Osteoblast (primary cell): ENCODE results near the gene LRP1B. TPM values are rescaled to one million over a fixed set of nuclear protein-coding genes. Genes with fewer than 3 reads are reported as not detected.

Experiments
- DNase-seq: peaks from one replicate; pipeline ENCODE4 v3.0.0; 2011; ENCODE audit warnings: low spot score, mixed read lengths; ENCODE audit not compliant: insufficient read length; ENCODE audit errors: missing footprints
- H2AFZ ChIP-seq: 2 replicates; pipeline ENCODE4 v1.6.0; 2011; ENCODE audit warnings: mild to moderate bottlenecking, low read length
- H3K27ac ChIP-seq: 2 replicates; pipeline ENCODE4 v1.5.1; 2011; ENCODE audit warnings: mild to moderate bottlenecking, low read depth, low read length, moderate library complexity
- H3K27me3 ChIP-seq: 2 replicates; pipeline ENCODE4 v1.6.0; 2012; ENCODE audit warnings: mild to moderate bottlenecking, control low read depth, inconsistent platforms, low read length, moderate library complexity; ENCODE audit not compliant: insufficient read depth
- H3K36me3 ChIP-seq: 2 replicates; pipeline ENCODE4 v1.5.1; 2011; ENCODE audit warnings: mild to moderate bottlenecking, low read length, control low read depth, moderate library complexity; ENCODE audit not compliant: insufficient read depth
- H3K4me1 ChIP-seq: 2 replicates; pipeline ENCODE4 v1.5.1; 2011; ENCODE audit warnings: mild to moderate bottlenecking, low read length, control low read depth, moderate library complexity; ENCODE audit not compliant: insufficient read depth
- H3K4me2 ChIP-seq: 2 replicates; pipeline ENCODE4 v1.6.0; 2011; ENCODE audit warnings: mild to moderate bottlenecking, low read length; ENCODE audit not compliant: insufficient read depth
- H3K4me3 ChIP-seq: fragments of 200-600 bp; sonication (generic); 3 replicates; pipeline ENCODE4 v1.5.1; 2012; ENCODE audit warnings: mild to moderate bottlenecking, low read length, inconsistent platforms; ENCODE audit not compliant: insufficient read depth
- H3K79me2 ChIP-seq: 2 replicates; pipeline ENCODE4 v1.6.0; 2012; ENCODE audit warnings: mild to moderate bottlenecking, low read length, control low read depth, inconsistent platforms; ENCODE audit not compliant: insufficient read depth
- H3K9me3 ChIP-seq: 2 replicates; pipeline ENCODE4 v1.5.1; 2011; ENCODE audit warnings: low read depth, low read length, control low read depth
- H4K20me1 ChIP-seq: 2 replicates; pipeline ENCODE4 v1.6.0; 2012; ENCODE audit warnings: mild to moderate bottlenecking, low read length, control low read depth; ENCODE audit not compliant: insufficient read depth
- total RNA-seq: library from RNA; depleted of rRNA; stranded (reverse); fragments of >200 nt; gene quantifications from 2 replicates; pipeline ENCODE4 v1.2.3, GENCODE V29; 2012
- TF ChIP-seq, protein P1 (sequence below): IDR thresholded peaks from 2 replicates; pipeline ENCODE4 v1.5.1; 2011; ENCODE audit warnings: mild to moderate bottlenecking, low read depth, low read length, moderate library complexity; ENCODE audit errors: extremely low read depth

LRP1B gene
- total RNA-seq, 1 donor: not detected

GRCh38 chr2:141957321-141957720 lies 173.5 kb downstream of the LRP1B start:
- DNase-seq: no peak
- H3K79me2 ChIP-seq: no peaks in the 10 kb centered on the region
- no peak overlapping the region for H3K4me2 ChIP-seq
- no peak overlapping the region for H2AFZ ChIP-seq
- no peaks in the 10 kb centered on the region for H3K4me1 ChIP-seq
- TF ChIP-seq, protein P1, sequence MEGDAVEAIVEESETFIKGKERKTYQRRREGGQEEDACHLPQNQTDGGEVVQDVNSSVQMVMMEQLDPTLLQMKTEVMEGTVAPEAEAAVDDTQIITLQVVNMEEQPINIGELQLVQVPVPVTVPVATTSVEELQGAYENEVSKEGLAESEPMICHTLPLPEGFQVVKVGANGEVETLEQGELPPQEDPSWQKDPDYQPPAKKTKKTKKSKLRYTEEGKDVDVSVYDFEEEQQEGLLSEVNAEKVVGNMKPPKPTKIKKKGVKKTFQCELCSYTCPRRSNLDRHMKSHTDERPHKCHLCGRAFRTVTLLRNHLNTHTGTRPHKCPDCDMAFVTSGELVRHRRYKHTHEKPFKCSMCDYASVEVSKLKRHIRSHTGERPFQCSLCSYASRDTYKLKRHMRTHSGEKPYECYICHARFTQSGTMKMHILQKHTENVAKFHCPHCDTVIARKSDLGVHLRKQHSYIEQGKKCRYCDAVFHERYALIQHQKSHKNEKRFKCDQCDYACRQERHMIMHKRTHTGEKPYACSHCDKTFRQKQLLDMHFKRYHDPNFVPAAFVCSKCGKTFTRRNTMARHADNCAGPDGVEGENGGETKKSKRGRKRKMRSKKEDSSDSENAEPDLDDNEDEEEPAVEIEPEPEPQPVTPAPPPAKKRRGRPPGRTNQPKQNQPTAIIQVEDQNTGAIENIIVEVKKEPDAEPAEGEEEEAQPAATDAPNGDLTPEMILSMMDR: no peak
- H3K27me3 ChIP-seq: no peaks in the 10 kb centered on the region
- H4K20me1 ChIP-seq: no peaks in the 10 kb centered on the region
- H3K27ac ChIP-seq: no peak overlapping the region
- H3K4me3 ChIP-seq: no peak overlapping the region
- H3K9me3 ChIP-seq: no peaks in the 10 kb centered on the region
- H3K36me3 ChIP-seq: no peaks in the 10 kb centered on the region

DNA sequence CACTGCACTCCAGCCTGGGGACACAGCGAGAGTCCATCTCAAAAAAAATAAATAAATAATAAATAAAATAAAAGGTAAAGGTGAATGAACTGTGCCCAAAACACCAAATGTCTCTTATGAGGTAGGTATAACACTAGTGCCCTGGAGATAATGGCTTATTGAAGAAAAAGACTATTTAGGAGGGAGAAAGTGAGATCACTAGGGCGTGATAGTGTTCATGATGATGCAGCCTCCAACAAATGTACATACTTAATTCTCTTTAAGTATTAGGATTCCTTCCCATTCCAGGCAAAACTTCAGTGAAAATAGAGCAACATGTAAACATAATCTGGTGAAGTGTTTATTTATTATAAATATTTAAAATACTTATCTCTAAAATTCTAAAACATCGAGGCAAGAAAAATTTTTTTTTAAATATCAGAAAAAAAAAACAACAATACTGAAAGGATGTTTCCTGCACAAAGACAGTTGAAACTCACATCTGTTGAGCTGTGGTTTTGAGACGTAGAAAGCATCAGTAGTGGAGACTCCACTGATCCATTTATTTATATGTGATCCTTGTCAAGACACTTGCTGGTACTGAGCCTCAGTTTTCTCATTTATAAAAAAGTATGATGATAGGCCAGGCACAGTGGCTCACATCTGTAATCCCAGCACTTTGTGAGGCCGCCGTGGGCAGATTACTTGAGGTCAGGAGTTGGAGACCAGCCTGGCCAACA lies 183.3 kb downstream of the LRP1B start:
- Histone ChIP-seq H3K9me3 (peaks cover 5% of the 10 kb centered on the region), H3K4me2 (no peak overlapping the region), H3K4me1 (no peaks in the 10 kb centered on the region), H4K20me1 (no peaks in the 10 kb centered on the region), H3K79me2 (no peaks in the 10 kb centered on the region), H3K36me3 (no peaks in the 10 kb centered on the region), H2AFZ (no peak overlapping the region), H3K4me3 (no peak overlapping the region), H3K27me3 (no peaks in the 10 kb centered on the region), H3K27ac (no peak overlapping the region)
- DNase-seq: no peak
- TF ChIP-seq, protein P1: no peak

DNA sequence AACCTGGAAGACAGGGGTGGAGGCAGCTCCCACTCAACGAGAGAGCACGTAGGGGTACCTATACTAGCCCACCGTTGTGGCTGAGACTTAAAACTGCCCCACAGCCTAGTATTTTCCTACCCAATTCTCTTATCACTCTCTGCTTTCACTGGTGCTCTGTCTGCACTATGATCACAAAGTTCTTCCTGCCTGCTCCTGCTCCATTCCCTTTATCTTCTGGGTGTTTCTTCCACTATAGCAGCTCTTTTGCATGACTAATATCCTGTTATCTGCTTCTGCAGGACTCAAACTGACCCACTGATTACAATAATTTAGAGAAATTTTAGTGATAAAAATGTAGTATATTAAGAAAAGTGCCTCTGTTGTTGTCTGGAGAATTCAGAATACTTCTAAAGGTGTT lies 184.8 kb downstream of the LRP1B start:
- H3K4me2 ChIP-seq: no peak overlapping the region
- no peak overlapping the region for H3K27ac ChIP-seq
- H2AFZ ChIP-seq: no peak overlapping the region
- no peaks in the 10 kb centered on the region for H3K79me2 ChIP-seq
- DNase-seq: no peak
- peaks cover 5% of the 10 kb centered on the region for H3K9me3 ChIP-seq
- no peaks in the 10 kb centered on the region for H4K20me1 ChIP-seq
- TF ChIP-seq, protein P1: no peak
- H3K4me1 ChIP-seq: no peaks in the 10 kb centered on the region
- H3K36me3 ChIP-seq: no peaks in the 10 kb centered on the region
- no peak overlapping the region for H3K4me3 ChIP-seq
- no peaks in the 10 kb centered on the region for H3K27me3 ChIP-seq

- Histone ChIP-seq H2AFZ (no peak overlapping the region), H3K4me1 (no peaks in the 10 kb centered on the region)
These were observed 186.9 kb downstream of the LRP1B start for GRCh38 chr2:141943918-141944317.

More at GRCh38 chr2:141943918-141944317, 186.9 kb downstream of the LRP1B start:
- no peak for DNase-seq
- H3K36me3 ChIP-seq: no peaks in the 10 kb centered on the region
- no peaks in the 10 kb centered on the region for H3K79me2 ChIP-seq
- no peak overlapping the region for H3K4me2 ChIP-seq
- TF ChIP-seq, protein P1: no peak
- no peaks in the 10 kb centered on the region for H3K27me3 ChIP-seq
- no peaks in the 10 kb centered on the region for H4K20me1 ChIP-seq
- H3K4me3 ChIP-seq: no peak overlapping the region
- H3K9me3 ChIP-seq: peaks cover 5% of the 10 kb centered on the region
- no peak overlapping the region for H3K27ac ChIP-seq
